DMS114 treated with DMSO at 0.1 percent for 48 hours (cell line): ENCODE measurements around the gene WDTC1.

Source experiments
- DNase-seq: peaks from one replicate; lab custom pipeline; 2025; ENCODE audit not compliant: unreplicated experiment; lab: John Stamatoyannopoulos, UW

WDTC1 gene

GRCh38 chr1:27332536-27333281, 98.3 kb downstream of the WDTC1 start:
- peak; percentile 9 for DNase-seq

- no peak for DNase-seq
Measured at GRCh38 chr1:27333717-27334279, 99.4 kb downstream of the WDTC1 start.

GRCh38 chr1:27335506-27336422, 101.3 kb downstream of the WDTC1 start:
- no peak for DNase-seq

- DNase-seq, result no peak
Measured at GRCh38 chr1:27336756-27337155, 102.3 kb downstream of the WDTC1 start.

GRCh38 chr1:27338751-27339150, 104.3 kb downstream of the WDTC1 start:
- DNase-seq, result no peak

GRCh38 chr1:27339213-27339612, 104.8 kb downstream of the WDTC1 start:
- DNase-seq, result no peak

GRCh38 chr1:27341525-27342252, 107.3 kb downstream of the WDTC1 start, which contains the start of gene SYTL1:
SYTL1 (plus strand) TSS chr1:27342022; CDS start chr1:27345335, 3,313 bp downstream.
- no peak for DNase-seq

- no peak for DNase-seq
Measured at GRCh38 chr1:27342391-27342777, 108.0 kb downstream of the WDTC1 start.

GRCh38 chr1:27342778-27343638, 108.6 kb downstream of the WDTC1 start:
- no peak for DNase-seq

- DNase-seq, result no peak
Measured at GRCh38 chr1:27343639-27344025, 109.2 kb downstream of the WDTC1 start.

GRCh38 chr1:27345272-27345671, 110.8 kb downstream of the WDTC1 start:
- no peak for DNase-seq

GRCh38 chr1:27346357-27346756, 111.9 kb downstream of the WDTC1 start:
- DNase-seq, result no peak

GRCh38 chr1:27346991-27347624, 112.7 kb downstream of the WDTC1 start:
- DNase-seq, result no peak

GRCh38 chr1:27348861-27349783, 114.7 kb downstream of the WDTC1 start:
- no peak for DNase-seq

- DNase-seq, result no peak
Measured at GRCh38 chr1:27349784-27350662, 115.6 kb downstream of the WDTC1 start.

GRCh38 chr1:27350663-27351540, 116.5 kb downstream of the WDTC1 start:
- DNase-seq, result no peak
